Head of caudate nucleus (tissue), 42 donors: ENCODE results near the gene THSD4.
"Not testable (repeated sequence)": the region's sequence is repeated elsewhere in the genome, so short reads cannot be mapped to it uniquely, and the experiment has no call there.

Source experiments
- DNase-seq, 42 donors: peaks; one replicate each; pipeline versions ENCODE4 v3.0.0 to v3.0.0-alpha.2; 2020 to 2021; ENCODE audit warnings: mixed read lengths in 7 of 42
- intact Hi-C: fragments of 100-400 bp; cut with DNase I; formaldehyde crosslinking; loops from one replicate; pipeline ENCODE4 v1.15.0; 2022

Gene THSD4

DNA sequence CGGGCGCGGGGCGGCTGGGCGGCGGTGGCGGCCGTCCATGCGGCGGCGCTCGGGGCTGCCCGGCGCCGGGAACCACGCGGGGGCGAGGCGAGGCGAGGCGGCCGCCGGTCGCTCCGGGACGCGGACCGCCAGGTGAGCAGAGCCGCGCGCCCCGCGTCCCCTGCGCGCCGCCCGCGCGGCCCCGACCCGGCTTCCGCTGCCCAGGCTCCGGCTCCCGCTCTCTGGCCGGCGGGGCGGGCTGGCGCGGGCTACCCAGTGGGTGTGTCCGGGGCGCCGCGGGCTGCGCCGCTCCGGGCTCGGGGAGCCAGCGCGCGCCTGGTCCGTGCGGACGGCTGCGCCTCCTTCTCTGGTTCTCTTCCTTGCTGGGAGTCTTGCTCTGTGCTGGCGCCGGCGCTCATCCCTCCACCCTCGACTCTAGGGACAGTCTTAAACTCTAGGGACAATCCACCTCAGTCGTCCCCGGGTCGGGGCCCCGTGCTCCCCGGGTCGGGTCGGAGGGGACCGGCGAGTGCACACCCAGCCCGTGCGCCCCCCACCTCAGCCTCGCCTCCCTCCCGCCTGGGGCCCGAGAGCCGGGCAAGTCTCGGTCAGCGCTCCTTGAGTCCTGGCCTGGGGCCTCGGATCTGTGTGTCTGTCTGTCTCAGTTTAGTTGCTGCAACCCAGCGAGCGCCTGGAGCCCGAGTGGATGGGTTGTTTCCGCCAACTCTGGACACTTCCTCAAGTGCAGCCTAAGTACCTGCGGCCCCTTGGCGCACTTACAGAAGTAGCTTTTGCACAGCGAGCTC lies 488 bp downstream of the THSD4 start:
- DNase-seq = peak in 3 of 42 donors; percentile 1 to 28 (median 4)
- intact Hi-C loops = loop anchor here (10.0 kb wide), 1 partner anchor 329 kb away; no protein-coding TSS in a partner anchor

DNA sequence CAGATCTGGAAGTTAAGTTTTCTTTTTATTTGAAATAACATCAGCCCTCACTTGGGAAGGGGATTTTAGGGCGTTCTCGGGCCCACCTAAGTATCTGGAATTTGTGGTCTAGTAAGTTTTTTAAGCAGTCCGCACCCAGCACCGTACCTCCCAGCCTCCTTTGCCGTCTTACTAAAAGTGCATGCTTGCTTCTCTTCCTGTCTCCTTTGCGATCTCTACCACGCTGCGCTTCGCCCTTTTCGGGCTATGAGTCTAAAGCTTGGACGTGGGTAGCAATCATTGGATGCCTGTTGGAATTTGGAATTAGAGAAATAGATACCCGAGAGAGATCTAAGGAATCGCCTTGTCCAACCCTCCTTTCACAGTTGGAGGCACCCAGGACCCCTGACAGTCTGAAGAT lies 1.1 kb downstream of the THSD4 start:
- intact Hi-C loops = loop anchor here (10.0 kb wide), 1 partner anchor 328 kb away; no protein-coding TSS in a partner anchor
- no peak for DNase-seq

DNA sequence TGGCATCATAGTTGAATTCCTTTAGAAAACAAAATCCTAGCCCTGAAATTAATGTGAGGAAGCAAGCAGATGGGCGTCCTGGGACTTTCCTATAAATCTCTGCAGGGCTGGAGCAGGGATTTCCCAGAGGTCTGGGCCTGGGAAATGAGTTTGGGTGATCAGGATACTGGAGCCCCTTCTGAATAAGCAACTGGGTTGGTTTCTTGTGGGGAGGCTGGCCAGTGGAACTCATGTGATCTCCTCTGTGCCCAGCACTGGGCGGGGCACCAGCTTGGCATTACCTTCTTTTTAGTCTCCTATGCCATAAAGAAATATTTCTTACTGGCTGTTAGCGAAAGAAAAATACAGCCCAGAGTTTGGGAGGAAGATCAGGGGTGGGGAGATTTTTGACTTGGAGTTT lies 1.7 kb downstream of the THSD4 start:
- intact Hi-C loops = loop anchor here (10.0 kb wide), 1 partner anchor 328 kb away; no protein-coding TSS in a partner anchor
- no peak for DNase-seq

DNA sequence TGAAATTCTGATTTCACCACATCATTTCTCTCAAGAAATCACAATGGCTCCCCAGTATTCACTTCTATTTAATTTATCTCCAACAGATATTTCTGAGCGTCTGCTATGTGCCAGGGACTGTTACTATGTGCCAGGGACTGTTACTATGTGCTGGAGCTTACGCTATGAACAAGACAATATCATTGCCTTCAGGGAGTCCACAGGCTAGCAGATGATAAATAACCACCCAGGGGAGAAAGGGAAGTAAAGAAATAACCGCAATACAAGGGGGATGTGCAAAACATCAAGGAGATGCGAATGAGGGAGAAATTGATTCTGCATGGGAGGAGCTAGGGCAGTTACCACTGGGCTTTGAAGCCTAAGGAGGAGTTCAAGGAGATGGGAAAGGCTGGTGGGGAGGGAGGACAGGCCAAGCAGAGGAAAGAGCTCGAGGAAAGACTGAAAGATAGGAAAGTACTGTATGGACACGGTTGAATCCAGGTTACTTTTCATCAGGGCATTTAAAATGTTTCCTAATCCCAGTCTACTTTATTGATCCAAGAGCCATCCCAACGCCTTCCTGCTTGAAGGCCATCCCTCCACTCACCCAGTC lies 2.5 kb downstream of the THSD4 start:
- no peak for DNase-seq
- intact Hi-C loops = loop anchor here (10.0 kb wide), 1 partner anchor 327 kb away; no protein-coding TSS in a partner anchor

DNA sequence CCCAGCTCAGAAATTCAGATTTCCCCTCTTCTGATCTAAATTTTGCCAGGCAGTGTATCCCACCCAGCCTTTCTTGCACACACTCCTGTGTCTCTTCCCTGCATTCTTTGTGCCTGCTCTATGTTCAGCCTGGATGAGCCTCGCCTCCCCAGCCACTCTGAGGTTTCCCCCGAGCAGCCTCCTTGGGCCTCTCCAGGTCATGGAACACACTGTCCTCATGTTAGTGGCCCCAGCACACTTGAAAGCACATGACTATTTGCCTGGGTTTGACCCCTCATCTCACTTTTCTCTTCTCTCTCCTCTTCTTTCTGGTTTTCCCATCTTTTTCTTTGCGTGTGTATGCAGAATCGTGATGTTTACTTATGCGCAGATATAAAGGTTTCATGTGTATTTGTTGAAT lies 3.1 kb downstream of the THSD4 start:
- intact Hi-C loops = loop anchor here (10.0 kb wide), 1 partner anchor 326 kb away; no protein-coding TSS in a partner anchor
- no peak for DNase-seq

DNA sequence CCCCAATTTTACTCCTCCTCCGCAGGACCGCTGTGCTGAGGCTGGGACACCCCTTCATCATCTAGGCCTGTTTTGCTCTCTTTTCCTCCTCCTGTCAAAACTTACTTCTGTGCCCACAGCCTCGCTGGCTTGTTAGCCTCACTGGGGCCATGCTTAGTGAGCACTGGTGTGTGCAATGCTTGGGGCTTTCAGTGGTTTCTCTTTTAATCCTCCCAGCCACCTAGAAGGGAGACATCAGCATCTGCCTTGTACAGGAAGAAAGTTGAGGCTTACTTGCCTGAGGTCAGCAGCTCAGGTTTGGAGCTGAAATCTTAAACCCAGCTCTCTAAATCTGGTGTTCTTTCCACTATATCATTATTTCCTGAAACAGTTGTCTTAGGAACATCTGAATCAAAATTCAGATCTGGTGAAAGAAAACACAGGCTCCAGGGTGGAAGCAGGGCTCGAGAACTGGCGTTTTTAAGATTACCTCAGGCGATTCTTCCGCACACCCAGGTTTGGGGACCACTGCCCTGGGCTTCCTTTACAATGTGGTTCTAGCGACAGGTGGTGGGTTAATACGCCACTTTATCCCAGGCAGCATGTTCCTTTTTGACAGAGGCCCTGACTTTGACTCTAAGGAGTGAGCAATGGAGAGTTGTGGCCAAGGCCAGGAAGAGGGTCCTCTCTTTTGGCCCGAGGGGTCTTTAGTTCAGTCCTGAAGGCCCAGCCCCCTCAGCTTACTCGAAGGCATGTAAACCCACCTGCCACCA lies 3.8 kb downstream of the THSD4 start:
- intact Hi-C loops = loop anchor here (10.0 kb wide), 1 partner anchor 326 kb away; no protein-coding TSS in a partner anchor
- no peak for DNase-seq

DNA sequence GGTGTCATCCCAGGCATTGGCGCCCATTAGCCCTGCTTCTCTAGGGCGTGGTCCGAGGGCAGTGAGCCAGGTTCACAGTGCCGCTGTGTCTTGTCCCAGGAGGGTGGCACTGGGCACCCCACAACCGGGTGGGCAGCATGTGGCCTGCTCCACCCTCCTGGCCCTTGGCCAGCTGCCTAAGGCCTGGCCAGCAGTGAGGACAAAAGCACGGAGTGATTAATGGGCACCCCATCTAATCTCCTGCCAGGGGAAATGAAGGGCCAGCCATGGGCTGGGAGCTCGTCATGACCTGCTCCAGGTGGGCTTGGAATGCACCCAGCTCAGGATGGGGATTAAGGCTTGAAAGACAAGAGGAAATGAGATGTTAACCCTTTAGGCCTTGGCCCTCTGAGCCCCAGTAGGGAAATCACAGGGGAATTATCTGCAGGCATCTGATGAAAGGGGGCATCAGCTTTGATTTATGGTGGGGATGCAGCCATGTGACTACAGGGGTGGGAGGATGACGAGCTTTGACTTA lies 5.2 kb downstream of the THSD4 start:
- intact Hi-C loops = no loop called here
- DNase-seq = no peak

DNA sequence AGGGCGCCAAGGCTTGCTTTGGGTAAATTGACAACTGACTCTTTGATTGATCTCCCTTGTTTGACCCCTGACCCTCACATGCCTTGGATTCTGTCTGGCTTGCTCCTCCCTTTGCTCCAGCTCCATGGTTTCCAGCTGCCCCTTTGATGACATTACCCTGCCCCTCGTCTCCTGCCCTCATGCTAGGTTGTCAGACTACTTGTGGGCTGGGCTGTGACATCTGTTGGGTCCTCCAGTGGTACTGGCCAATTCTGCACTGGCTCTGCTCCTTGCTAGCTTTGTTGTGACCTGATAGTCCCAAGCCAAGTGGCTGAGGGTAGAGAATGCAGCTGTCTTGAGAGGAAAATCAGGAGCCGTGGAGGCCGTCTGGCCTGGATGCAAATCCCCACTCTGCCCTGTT lies 6.2 kb downstream of the THSD4 start:
- no peak for DNase-seq
- intact Hi-C loops = no loop called here

DNA sequence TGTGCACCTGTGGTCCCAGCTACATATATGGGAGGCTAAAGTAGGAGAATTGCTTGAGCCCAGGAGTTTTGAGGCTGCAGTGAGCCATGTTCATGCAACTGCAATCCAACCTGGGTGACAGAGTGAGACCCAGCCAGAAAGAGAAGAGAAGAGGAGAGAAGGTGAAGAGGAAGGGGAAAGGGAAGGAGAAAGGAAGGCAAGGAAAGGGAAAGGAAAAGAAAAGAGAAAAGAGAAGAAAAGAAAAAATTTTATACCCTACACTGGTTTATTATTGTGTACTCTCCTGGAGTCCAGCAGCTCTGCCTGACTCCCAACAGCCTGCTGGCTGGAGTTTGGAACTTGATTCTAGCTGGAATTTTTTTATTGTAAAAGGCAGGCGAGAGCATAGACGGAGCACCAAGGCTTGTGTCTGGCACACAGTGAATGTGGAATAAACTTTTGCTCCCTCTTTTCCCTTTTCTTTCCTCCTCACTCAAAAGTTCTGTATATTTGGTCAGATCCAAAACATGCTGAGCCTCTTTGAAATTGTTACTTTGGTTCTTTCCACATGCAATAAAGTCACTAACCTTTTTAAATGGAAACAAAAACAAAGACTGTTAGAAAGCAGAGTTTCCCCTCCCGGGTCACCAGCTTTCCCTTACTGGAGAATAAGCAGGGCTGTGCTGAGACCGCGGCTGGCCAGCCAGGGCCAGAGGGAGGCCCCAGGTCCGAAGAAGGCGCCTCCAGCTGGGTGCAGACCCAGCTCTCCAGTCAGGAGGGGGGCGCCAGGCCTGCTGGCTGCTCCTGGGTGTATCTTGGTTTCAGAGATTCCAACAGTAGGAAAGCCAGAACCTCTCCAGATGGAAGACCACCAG lies 9.9 kb downstream of the THSD4 start:
- intact Hi-C loops = no loop called here

DNA sequence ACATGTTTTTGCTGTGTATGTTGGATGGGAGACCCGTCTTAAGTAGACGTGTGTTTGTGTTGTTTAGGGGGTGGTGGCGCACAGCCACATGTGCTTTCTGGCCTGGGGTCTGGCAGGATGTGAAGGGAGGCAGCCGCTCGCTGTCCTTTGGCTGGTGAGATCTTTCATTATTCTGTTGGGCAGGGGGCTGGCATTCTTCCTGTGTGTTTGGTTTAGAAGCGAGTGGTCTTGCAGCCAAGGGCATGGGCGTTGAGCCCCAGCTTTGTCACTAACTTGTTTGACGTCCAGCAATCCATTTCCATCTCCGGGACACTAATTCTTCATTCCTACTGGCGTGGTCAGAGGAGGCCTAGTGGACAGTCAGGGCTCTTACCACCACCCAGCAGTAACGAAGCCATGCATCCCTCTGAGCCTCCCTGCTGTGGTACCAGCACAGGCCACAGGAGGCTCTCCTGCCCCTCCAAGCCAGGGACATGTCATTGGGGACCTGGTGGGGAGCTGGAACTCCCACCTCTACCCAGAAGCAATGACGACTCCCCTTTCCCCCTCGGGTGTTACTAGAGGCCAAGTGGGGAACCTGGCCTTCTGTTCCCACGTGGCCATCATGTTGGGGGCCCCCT lies 10.7 kb downstream of the THSD4 start:
- DNase-seq = no peak
- intact Hi-C loops = no loop called here

More for the DNA sequence above, 9.9 kb downstream of the THSD4 start:
- no peak for DNase-seq

DNA sequence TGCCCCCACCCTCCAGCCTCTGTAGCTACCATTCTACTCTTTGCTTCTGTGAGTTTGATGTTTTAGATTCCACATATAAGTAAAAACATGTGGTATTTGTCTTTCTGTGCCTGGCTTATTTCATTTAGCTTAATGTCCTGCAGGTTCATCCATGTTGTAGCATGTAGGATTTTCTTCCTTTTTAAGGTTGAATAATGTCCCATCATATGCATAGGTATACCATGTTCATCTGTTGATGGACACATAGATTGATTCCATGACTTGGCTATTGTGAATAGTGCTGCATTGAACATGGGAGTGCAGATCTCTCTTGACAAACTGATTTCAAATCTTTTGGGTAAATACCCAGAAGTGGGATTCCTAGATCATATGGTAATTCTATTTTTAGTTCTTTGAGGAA lies 11.8 kb downstream of the THSD4 start:
- no peak for DNase-seq
- intact Hi-C loops = no loop called here

DNA sequence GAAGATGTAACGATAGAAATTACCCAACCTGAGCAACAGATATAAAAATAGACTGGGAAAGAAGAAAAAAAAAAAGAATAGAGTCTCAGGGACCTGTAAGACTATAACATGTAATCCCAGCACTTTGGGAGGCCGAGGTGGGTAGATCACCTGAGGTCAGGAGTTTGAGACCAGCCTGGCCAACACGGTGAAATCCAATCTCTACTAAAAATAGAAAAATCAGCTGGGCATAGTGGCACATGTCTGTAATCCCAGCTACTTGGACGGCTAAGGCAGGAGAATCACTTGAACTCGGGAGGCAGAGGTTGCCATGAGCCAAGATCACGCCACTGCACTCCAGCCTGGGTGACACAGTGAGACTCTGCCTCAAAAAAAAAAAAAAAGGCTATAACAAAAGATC lies 12.9 kb downstream of the THSD4 start:
- intact Hi-C loops, DNase-seq: not testable (repeated sequence)

DNA sequence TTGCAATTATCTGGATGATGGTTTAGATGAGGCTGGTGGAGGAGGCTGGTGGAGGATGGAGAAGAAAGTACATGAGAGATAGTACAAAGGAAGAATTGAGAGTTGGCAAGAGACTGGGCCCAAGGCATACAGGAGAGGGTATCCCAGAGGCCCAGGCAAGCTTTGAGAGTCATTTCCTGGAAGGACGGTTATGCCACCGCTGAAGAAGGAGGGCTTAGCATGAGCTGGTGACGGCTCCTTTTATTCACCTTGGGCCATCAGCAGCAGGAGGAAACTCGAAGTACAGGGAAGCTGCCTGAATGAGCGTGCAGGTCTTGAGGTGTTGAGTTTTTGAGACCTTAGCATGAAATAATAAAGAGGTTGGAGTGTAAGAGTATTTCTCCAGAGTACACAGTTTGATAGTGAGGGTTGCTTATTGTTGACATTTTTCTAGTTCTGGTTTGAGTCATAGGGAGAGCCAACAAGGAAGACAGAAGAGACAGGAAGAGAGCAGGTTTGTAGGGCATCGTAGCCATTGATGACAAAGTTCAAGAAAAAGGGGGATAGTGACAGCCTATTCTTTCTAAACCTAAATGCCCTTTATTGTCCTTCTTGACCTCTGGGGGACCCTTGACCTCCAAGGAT lies 13.8 kb downstream of the THSD4 start:
- intact Hi-C loops = no loop called here
- no peak for DNase-seq

DNA sequence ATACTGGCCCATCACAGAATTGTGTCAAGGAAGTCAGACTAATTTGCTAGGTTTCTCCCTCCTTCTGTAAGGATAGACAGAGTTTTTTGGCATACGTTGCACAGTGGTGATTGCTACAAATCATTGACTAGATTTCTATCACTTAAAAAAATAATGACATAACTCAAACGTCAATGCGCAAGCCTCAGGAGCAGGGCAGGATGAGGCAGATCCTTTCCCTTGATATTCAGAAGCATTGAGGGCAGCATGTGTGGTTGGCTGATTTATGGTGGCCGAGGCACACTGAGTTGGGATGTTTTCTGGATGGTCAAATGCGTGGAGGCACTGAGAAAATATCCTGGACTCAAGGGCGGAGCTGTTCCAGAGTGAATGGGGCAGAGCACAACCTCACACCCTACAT lies 14.4 kb downstream of the THSD4 start:
- DNase-seq = no peak
- intact Hi-C loops = no loop called here

DNA sequence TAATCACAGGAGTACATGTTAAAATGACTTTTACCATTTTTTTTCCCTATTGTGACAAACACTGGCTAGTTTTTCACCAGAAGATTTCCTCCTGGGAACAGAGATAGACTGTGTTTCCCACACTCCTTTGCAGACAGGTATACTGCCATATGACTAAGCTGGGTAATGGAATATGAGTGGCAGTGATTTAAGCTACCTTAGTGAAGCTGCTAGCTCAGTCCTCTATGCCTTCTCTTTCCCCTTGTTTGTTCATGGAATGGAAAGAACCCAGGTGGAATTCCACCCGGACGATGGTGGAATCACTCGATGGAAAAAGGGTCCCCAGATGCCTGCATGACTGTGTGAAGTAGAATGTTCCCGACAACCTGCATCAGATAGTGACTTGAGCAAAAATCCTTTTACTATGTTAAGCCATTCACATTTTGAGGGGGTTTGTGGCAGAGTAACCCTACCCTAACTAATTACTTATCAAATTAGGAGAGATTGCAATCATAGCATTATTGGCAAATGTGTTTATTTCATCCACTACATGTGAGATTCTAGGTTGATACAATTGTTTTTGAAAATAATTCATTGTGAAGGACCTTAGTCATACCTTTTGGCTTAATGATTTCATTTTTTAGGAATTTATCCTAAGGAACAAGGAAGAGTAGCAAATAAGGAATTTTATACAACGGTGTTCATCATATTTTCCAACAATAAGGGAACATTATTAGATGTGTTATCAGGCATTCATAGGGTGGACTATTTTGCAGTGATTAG lies 16.5 kb downstream of the THSD4 start:
- intact Hi-C loops = no loop called here
- DNase-seq = no peak

DNA sequence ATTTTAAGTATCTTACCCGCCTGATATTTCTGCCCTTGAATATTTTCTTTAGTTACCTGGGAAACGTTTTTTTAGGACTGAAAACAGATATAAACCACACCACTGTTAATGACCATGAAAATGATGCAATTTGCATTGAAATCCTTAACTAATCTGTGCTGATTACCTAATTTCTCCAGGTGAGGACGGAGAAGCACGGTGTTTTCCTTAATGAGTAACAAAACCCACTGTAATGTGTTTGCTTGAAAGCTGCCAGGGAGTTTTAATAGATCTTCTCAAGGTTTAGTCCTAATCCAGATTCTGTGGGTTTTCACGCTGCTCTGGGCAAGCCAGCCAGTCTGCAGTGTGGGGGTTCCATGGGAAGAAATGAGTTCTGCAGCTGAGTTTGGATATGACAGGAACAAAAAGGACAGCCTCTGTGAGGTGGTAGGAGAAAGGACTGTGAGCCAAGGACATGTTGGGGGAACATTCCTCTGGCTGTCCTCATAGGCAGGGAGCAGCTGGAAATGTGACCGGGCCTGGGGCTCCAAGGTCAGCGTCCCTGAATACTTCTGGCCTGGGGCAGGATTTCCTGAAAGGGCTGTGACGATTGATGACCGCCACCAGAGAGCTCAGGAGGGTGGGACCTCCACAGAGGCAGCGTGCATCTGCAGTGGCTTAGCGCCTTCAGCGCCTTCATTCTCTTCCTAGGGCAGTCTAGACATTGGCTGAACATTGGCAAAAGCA lies 18.6 kb downstream of the THSD4 start:
- no peak for DNase-seq
- intact Hi-C loops = no loop called here
